Epithelial cell of esophagus (primary cell): ENCODE results near the gene BTBD18.
"Not testable (repeated sequence)": the region's sequence is repeated elsewhere in the genome, so short reads cannot be mapped to it uniquely, and the experiment has no call there.

Source experiments
- DNase-seq: peaks from one replicate; pipeline ENCODE4 v3.0.0; 2010; ENCODE audit warnings: low read depth
- H3K4me3 ChIP-seq: 2 replicates; pipeline ENCODE4 v1.5.1; 2011; ENCODE audit warnings: mild to moderate bottlenecking, low read length, control low read depth
- TF ChIP-seq, protein P1 (sequence below): IDR thresholded peaks from 2 replicates; pipeline ENCODE4 v1.5.1; 2011; ENCODE audit warnings: low read depth, mild to moderate bottlenecking, low read length, control low read depth, inconsistent platforms; ENCODE audit not compliant: insufficient read depth; ENCODE audit errors: missing control alignments

Gene BTBD18

GRCh38 chr11:57711414-57712255, 40.0 kb downstream of the BTBD18 start, which contains the start of gene MED19:
MED19 (minus strand) TSS chr11:57712215; CDS start chr11:57712179, 36 bp downstream.
- TF ChIP-seq, protein P1, sequence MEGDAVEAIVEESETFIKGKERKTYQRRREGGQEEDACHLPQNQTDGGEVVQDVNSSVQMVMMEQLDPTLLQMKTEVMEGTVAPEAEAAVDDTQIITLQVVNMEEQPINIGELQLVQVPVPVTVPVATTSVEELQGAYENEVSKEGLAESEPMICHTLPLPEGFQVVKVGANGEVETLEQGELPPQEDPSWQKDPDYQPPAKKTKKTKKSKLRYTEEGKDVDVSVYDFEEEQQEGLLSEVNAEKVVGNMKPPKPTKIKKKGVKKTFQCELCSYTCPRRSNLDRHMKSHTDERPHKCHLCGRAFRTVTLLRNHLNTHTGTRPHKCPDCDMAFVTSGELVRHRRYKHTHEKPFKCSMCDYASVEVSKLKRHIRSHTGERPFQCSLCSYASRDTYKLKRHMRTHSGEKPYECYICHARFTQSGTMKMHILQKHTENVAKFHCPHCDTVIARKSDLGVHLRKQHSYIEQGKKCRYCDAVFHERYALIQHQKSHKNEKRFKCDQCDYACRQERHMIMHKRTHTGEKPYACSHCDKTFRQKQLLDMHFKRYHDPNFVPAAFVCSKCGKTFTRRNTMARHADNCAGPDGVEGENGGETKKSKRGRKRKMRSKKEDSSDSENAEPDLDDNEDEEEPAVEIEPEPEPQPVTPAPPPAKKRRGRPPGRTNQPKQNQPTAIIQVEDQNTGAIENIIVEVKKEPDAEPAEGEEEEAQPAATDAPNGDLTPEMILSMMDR = no peak
- H3K4me3 ChIP-seq = peak within 1 kb of the TSS; percentile 100
- peak; percentile 99 for DNase-seq

DNA sequence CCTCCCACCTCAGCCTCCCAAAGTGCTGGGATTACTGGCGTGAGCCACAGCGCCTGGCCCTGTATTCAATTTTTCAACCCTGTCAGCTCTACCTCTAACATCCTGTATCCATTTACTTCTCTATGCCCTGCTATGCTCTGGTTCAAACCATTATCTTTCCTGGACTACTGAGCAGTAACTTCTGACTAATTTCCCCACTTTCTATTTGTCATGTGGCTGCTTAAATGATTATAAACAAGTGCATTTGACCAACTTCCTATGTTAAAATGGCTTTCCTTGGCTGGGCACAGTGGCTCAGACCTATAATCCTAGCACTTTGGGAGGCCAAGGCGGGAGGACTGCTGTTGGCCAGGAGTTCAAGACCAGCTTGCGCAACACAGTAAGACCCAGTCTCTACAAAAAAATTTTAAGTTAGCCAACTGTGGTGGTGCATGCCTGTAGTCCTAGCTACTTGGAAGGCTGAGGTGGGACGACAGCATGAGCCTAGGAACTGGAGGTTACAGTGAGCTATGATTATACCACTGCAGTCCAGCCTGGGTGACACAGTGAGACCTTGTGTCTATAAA, 41.7 kb downstream of the BTBD18 start:
- TF ChIP-seq, protein P1 = no peak
- no peak for DNase-seq
- no peak overlapping the region for H3K4me3 ChIP-seq

GRCh38 chr11:57705432-57705831, 46.2 kb downstream of the BTBD18 start:
- not testable (repeated sequence) for H3K4me3 ChIP-seq, DNase-seq

- TF ChIP-seq, protein P1 = no peak
- H3K4me3 ChIP-seq = no peak overlapping the region
- no peak for DNase-seq
Measured at GRCh38 chr11:57704932-57705331, 46.7 kb downstream of the BTBD18 start.

DNA sequence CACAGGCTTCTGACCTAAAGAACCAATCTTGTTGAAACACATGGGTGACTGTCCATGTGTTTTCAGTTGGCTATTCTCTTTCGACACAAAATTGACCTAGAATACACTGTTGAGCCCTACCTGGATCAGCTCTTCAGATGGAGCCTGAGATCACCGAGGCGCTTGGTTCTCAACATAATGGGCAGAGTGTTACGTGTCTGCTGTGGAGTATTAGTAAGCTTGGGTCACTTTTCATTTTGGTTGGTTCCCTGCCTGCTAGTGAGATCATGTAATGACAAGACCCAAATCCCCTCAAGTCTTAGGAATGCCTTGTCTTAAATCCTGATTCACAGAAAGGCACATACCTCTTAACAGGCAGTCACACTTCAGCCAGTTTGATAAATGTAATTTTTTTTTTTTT, 48.3 kb downstream of the BTBD18 start:
- peak; percentile 49 for DNase-seq
- TF ChIP-seq, protein P1 = no peak

GRCh38 chr11:57700425-57700824, 51.2 kb downstream of the BTBD18 start:
- TF ChIP-seq, protein P1 = no peak
- no peak overlapping the region for H3K4me3 ChIP-seq
- DNase-seq = no peak

More for the DNA sequence above, 48.3 kb downstream of the BTBD18 start:
- H3K4me3 ChIP-seq = no peak overlapping the region

DNA sequence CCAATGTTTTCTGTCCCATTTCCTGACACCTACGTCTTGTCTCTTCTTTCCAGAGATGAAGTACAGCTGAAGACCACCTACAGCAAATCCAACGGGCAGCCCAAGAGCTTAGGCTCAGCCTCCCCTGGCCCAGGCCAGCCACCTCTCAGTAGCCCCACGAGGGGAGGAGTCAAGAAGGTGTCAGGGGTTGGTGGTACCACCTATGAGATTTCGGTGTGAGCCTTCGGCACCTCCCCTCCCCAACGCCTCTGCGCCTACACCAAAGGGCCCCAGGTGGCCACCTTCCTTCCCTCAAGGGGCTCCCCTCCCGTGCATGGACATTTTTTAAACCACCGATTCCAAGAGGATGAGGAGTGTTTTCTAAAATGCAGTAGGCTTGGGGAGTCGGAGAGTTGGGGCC, 51.8 kb downstream of the BTBD18 start:
- H3K4me3 ChIP-seq = no peak overlapping the region
- TF ChIP-seq, protein P1 = no peak
- no peak for DNase-seq
